PFSK-1 (cell line): Measurements from ENCODE around the gene TMTC2.

ENCODE experiments used
- POLR2AphosphoS5 ChIP-seq: IDR thresholded peaks from 2 replicates; pipeline ENCODE4 v1.6.1; 2012; ENCODE audit warnings: low read depth, mild to moderate bottlenecking, control low read depth, low read length, moderate library complexity
- SIN3A ChIP-seq: IDR thresholded peaks from 2 replicates; pipeline ENCODE4 v1.6.1; 2012; ENCODE audit warnings: mild to moderate bottlenecking, low read length, moderate library complexity, borderline replicate concordance; ENCODE audit not compliant: insufficient read depth
- TAF1 ChIP-seq: IDR thresholded peaks from 2 replicates; pipeline ENCODE4 v1.6.1; 2012; ENCODE audit warnings: low read length, control low read depth, borderline replicate concordance; ENCODE audit not compliant: insufficient read depth
- TF ChIP-seq, protein P1 (sequence below), 2 experiments: IDR thresholded peaks; 2 replicates each; pipeline versions ENCODE4 v1.6.1 to v1.8.0; 2011 to 2012; ENCODE audit warnings: low read depth in 2 of 2, low read length in 2 of 2, control low read depth in 1 of 2, inconsistent platforms in 1 of 2, mild to moderate bottlenecking in 1 of 2, moderate library complexity in 1 of 2; ENCODE audit not compliant: insufficient read depth in 1 of 2

DNA sequence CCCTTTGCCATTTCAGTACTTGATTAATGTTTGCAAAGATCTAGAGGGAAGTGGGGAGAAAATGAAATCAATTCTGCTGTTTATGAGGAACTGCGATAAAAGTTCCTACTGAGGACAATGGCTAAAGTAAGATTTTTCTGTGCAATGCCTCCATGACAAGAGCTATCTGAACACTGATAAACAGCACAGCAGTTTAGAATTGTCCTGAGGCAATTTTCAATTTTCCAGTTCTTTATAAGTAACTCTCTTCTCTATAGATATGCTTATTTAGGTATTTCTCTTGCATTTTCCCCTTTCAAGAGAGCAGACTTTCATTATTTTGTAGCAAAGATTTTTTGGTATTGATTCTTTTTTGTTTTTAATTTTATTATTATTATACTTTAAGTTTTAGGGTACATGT, 34.6 kb upstream of the TMTC2 start:
- TF ChIP-seq, protein P1, sequence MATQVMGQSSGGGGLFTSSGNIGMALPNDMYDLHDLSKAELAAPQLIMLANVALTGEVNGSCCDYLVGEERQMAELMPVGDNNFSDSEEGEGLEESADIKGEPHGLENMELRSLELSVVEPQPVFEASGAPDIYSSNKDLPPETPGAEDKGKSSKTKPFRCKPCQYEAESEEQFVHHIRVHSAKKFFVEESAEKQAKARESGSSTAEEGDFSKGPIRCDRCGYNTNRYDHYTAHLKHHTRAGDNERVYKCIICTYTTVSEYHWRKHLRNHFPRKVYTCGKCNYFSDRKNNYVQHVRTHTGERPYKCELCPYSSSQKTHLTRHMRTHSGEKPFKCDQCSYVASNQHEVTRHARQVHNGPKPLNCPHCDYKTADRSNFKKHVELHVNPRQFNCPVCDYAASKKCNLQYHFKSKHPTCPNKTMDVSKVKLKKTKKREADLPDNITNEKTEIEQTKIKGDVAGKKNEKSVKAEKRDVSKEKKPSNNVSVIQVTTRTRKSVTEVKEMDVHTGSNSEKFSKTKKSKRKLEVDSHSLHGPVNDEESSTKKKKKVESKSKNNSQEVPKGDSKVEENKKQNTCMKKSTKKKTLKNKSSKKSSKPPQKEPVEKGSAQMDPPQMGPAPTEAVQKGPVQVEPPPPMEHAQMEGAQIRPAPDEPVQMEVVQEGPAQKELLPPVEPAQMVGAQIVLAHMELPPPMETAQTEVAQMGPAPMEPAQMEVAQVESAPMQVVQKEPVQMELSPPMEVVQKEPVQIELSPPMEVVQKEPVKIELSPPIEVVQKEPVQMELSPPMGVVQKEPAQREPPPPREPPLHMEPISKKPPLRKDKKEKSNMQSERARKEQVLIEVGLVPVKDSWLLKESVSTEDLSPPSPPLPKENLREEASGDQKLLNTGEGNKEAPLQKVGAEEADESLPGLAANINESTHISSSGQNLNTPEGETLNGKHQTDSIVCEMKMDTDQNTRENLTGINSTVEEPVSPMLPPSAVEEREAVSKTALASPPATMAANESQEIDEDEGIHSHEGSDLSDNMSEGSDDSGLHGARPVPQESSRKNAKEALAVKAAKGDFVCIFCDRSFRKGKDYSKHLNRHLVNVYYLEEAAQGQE (IDR thresholded peaks at IDR 0.05; ENCODE audit: insufficient read depth in 1 of 2, low read depth in 2 of 2, low read length in 2 of 2), result no peak
- TF ChIP-seq POLR2AphosphoS5 (no peak), TAF1 (no peak), SIN3A (no peak)
